ENCODE data around the gene MAB21L3.
"Not testable (repeated sequence)": the region's sequence is repeated elsewhere in the genome, so short reads cannot be mapped to it uniquely, and the experiment has no call there.

Gene MAB21L3

DNA sequence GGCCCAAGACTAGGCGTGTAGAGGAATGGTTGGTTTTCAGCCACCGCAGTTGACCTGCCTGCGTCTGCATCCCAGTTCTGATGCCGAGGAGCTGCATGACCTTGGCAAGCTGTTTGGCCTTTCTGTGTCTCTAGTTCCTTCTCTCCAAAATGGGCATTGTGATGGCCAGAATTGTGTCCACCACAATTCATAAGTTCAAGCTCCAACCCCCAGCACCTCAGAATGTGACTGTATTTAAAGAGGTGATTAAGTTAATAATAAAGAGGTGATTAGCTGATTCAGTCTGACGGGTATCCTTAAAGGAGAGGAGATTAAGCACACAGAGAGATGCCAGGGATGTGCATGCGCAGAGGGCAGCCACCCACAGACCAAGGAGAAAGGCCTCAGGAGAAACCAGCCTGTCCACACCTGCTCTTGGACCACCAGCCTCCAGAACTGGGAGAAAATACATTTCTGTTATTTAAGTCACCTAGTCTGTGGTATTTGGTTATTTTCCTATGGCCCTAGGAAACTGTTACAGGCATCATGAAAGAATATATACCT is 28.5 kb downstream of the MAB21L3 start:
- no peak for DNase-seq

DNA sequence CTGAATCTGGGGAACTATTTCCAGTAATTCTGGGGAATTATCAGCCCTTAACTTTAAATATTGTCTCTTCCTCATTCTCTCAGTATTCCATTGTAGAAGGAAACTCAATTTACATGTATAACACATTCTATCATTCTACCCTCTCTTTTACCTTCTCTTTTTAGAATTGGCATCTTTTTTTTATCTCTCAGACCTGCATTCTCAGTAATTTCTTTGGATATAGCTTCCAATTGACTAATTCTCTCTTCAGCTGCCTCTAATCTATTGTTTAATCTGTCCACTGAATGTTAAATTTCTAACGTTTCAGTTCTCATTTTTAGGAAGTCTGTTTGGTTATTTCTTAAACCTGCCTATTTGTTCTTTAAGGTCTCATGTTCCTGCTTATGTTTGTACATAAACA is 33.0 kb downstream of the MAB21L3 start:
- DNase-seq = no peak

DNA sequence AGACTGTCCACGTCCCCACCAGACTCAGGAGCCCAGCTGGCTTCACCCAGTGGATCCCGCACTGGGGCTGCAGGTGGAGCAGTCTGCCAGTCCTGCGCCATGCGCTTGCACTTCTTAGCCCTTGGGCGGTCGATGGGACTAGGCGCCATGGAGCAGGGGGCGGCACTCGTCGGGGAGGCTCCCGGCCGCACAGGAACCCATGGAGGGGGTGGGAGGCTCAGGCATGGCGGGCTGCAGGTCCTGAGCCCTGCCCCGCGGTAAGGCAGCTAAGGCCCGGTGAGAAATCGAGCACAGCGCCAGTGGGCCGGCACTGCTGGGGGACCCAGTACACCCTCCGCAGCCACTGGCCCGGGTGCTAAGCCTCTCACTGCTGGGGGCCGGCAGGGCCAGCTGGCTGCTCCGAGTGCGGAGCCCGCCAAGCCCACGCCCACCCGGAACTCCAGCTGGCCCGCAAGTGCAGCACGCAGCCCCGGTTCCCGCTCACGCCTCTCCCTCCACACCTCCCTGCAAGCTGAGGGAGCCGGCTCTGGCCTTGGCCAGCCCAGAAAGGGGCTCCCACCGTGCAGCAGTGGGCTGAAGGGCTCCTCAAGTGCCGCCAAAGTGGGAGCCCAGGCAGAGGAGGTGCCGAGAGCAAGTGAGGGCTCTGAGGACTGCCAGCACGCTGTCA is 35.4 kb downstream of the MAB21L3 start:
- not testable (repeated sequence) for DNase-seq

DNA sequence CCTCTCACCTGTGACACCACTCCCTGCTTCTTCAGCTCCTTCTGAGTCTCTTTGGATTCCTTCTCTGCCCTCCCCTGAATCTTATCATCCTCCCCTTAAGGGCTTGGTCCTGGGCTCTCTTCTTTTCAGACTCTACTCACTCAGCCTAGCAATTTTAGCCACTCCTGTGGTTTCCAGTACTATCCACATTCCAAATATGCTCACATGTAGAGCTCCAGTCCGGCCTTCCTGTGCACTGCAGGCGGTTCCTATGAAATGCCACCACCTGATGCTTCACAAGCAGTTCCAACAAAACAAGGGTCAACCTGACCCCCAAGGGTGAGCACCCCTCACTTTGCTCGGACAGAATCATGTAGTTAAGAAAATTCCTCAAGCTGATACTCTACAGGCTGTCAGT is 35.9 kb downstream of the MAB21L3 start:
- DNase-seq = no peak

DNA sequence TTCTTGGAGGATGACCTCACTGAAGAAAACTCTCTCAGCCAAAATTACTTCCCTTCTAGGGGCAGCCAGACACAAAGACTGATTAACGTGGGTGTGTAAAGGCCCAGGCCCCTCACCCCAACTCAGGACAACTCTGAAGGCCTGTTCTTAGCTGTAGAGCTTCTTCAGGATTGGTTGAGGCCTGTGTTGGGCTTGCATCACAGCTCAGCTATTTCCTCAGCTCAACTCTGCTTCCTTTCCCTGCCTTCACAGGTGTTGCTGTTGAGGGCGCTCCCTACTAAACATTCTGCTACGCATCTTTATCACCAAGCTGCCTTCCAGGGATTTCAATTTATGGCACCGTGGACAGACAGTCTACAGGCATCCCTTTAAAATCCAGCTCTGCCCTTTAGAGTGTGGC is 36.8 kb downstream of the MAB21L3 start:
- no peak for DNase-seq

DNA sequence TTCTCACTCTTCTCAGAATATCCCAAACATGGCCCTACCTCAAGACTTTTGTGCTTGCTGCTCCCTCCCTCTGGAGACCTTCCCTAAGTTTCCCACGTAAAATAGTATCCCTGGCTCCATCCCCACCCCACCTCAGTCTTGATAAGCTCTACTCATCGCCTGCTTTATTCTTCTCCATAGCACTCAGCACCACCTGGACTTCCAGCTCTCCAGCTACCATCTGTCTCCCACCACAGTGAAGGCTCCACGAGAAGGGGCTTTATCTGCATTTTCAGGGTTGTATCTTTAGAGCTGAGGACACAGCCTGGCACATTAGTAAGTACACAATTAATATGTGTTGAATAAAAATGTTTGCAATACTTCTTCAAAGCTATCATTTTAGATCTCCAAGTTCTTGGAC is 37.8 kb downstream of the MAB21L3 start:
- DNase-seq = no peak

DNA sequence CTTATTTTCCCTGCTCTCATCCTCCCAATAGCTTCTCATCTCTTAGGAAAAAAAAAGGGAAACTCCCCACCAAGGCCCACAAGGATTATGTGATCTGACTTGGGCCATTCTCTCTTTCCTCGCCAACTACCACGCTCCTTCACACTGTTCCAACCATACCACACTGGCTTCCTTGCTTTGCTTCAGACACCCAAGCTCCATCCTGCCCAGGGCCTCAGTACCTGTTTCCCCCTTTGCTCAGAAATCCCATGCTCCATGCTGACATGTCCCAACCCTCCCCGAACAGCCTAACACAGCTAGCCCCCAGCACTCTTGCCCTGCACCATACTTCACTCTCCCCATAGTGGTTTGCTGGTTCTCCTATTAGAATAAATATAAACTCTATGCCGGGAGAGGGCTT is 39.2 kb downstream of the MAB21L3 start:
- DNase-seq = no peak

DNA sequence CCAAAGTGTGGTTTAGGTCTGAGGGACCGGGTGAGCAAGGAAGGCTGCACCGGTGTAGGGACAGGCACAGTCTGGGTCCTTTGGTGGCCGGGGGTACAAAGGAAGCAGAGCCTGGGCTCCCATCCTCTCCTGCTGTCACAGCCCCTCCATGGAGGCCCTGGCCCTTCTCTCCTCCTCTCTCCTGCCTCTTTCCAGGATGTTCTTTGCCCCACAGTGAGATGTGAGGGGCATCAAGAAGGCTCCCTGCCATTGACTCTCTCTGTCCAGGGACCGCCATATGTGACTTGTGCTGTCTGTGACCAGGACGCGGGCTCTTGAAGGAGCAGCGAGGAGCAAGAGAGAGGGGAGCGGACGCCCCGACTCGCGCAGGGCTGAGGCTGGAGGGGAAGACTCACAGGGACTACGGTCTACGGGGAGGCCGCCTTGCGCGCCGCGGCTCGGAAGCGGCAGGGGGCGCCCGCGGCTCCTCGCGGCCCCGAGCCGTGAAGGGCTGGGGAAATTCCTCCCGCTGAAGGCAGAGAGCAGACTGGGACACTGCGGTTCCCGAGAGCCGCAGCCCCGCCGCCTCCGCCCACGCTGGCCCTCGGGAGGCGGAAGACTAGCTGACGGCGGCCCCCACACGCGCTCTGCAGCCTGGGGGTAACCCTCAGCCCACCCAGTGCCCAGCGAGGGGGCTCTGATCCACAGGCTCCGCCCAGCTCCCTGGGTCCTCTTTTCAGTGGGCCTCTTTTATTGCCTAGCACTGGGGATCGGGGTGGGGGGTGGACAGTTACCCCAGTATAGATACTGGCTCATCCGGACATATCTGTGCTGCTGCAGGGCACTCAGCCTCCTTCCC is 40.8 kb downstream of the MAB21L3 start:
- DNase-seq = peak; percentile 74

DNA sequence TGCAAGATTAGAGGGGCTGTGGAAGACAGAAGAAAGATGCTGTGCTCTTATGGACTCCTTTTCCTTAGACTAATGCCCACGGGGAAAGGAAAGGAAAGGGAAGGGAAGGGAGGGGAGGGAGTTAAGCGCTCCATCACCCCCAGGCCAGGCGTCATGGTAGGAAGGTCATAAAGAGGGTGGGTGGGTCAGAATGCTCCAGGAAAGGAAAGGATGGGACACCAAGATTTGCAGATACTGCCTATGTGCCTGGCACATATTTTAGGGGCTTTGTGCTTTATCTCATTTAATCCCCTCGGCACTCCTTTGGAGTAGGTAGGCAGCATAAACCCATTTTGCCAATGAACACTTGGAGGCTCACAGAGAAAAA is 41.4 kb downstream of the MAB21L3 start:
- DNase-seq = no peak

DNA sequence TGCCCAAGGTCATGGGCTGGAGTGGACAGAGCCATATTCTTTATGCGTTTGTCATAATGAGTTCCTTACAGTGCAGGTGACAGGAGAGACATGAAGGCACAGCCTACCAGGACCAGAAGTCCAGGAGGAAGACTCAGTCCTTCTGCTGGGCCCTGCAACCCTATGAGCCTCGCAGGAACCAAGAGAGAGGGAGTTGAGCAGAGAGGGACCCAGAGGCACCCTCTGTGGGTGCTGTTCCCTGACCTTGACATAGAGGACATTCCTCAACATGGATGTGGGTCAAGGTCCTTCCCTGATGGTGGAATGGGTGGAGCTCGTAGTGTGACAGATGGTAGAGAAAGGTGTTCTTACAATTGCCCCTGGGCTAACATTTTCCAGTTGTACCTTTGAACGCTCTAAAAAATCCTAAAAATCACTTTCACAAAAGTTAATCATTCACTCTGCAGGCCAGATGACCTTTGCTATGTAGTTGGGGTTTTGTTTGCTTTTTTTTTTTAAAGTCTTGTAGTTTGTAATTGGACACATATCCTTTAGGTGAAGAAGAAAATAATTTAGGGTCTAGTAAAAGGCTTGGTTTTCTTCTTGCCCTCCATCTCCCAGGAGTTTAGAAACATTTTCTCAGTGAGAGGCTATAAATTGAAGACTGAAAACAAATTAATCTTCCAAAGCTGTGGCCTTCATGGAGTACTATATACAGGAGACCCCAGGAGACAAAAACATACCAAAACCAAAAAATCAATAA is 41.9 kb downstream of the MAB21L3 start:
- DNase-seq = no peak

DNA sequence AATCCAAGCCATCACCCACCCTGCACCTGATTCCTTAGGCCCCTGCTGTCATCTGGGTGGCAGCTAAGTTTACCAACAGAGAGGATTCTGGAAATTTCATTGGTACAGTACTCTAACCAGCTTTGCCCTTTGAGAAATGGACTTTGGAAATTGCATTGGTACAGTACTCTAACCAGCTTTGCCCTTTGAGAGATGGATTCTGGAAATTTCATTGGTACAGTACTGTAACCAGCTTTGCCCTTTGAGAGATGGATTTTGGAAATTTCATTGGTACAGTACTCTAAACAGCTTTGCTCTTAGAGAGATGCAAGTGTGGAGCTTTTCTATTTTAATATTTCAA is 42.5 kb downstream of the MAB21L3 start:
- DNase-seq = no peak

DNA sequence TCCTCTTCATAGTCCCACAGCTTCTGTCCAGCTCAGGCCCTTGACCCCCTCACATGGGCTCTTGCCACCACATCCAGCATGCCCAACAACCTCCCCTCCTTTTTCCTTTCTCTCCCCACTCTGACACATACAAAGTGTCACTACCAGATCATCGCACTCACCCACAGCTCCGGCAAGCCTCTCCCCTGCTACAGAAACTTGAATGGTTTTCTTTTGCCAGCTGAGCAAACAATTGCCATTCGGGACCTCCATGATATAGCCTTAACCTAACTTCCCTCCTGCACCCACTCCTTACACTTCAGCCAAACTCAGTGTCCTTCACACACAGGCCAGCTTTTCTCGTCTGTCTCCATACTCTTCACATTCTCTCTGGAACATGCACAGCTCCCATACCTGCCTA is 43.3 kb downstream of the MAB21L3 start:
- DNase-seq = no peak

DNA sequence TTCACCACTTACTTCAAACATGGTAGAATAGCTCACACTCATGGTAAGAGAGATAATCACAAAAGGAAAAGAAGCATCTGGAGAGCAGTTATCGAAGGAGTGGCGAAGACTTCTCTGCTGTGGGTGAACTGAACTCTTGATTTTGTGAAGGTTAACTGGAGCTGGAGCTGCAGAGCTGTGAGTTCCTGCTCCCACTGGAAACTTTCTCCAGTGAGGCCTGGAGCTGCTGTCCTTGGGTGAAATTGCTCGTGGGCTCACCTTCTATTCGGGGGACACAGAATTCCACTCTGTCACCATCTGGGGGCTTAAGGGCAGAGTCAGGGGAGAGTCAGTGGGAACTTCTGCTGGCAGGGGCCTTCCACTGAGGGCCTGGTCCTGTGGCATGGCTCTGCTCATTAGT is 45.9 kb downstream of the MAB21L3 start:
- DNase-seq = no peak

DNA sequence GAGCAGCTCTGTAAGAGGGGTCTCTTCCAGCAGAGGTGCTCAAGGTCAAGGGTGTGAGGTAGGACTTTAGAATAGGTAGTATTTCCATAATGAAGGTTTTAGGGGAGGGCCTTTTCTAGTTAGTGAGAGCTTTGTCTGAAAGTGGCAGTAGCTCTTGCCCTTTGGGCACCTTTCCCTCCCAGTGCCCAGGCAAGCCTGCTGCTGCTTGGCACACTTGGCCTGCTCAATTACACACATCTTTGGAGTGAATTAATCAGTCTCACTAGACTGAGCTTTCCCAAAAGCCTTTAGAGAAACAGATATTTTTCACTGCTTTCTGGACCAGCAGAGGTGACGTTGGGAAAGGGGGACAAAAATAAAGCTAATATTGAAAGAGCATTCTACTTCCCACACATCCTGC is 48.0 kb downstream of the MAB21L3 start:
- no peak for DNase-seq

DNA sequence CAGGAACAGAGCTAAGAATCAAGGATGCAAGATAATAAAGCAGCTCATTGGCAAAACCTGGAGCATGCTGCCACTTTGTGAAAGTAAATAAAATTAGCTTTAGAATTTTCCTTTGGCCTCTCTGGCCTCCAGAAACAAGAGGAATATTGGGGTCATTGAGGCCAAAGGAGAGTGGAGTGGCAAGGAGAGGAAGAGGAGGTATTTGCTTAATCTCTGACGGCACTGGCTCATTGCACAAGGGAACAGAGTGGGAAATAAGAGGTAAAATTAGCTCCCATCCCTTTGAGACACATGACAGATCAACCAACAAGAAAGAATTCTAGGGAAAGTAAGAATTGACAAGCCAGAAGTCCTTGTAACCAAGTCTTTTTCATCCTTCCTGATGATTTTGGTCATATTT is 48.4 kb downstream of the MAB21L3 start:
- DNase-seq = no peak

DNA sequence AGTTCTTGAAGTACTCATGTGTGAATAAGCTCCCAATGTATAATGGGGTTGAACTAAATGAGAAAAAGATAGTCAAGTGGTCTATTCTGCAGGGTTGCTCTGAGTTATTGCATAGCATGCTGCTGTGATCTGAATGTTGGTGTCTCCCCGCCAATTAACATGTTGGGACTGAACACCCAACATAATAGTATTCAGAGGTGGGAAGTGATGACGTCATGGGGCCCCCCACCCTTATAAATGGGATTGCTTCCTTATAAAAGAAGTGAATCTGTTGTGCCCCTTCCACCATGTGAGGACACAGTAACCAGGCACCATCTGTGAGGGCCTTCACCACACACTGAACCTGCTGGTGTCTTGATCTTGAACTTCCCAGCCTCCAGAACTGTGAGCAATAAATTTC is 50.2 kb downstream of the MAB21L3 start:
- DNase-seq = no peak

DNA sequence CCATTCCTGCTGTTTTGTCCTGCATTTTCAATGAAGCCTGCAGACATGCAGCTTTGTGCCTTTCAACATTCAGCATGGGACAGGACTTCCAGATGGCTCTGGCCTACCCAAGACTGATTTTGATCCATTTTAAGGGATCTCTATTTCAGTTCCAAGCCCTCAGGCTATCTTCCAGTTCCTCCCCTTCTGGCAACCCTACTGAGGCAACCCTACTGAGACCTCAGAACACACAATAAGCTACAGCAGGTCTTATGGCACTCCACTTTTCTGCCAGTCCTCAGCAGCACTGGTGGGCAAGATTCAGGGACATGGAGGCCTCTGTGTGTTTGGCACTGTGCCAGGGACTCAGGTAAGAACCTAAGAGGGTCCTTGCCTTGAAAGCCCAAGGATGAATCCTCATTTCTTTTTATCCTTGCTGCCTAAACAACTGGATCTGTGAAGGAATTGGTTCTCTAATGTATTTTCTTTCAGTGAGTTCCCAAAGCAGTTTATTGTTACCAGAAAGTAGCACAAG is 50.7 kb downstream of the MAB21L3 start:
- DNase-seq = no peak

DNA sequence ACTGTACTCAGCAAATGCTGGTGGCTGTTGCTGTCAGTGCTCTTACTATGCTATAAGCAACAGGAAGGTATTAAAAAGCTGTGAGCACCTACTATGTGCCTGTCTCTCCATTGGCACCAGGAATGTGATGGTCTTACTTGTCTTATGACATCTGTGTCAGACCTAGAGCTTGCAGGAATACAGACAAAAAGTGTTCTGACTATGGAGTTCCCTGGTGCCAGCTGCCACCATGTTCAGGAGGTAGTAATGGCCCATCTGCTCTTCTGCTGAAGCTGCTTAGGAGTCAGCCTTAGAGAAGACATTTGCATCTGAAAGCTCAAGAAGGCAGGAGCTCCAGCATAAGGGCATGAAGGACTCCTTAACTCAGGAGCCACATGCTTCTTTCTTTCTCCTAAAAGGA is 52.3 kb downstream of the MAB21L3 start:
- DNase-seq = no peak

DNA sequence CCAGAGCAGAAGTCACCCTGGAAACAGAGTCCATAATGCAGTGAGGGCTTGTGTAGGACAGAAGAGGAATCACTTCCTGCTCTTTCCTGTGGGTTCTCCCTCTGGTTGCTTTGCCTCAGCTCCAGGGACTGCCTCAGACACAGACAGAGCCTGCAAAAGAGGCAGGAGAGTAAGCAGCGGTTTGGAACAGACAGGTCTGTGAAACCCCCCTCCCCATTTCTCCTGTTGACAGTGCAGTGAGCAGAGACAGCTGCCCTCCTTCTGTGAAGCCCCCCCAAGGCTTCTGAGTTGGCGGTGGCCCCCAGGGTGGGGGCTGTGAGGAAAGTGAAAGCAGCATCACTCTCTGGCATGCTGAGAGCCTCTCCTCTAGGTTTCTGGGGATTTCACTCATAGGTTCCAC is 53.0 kb downstream of the MAB21L3 start:
- DNase-seq = no peak

DNA sequence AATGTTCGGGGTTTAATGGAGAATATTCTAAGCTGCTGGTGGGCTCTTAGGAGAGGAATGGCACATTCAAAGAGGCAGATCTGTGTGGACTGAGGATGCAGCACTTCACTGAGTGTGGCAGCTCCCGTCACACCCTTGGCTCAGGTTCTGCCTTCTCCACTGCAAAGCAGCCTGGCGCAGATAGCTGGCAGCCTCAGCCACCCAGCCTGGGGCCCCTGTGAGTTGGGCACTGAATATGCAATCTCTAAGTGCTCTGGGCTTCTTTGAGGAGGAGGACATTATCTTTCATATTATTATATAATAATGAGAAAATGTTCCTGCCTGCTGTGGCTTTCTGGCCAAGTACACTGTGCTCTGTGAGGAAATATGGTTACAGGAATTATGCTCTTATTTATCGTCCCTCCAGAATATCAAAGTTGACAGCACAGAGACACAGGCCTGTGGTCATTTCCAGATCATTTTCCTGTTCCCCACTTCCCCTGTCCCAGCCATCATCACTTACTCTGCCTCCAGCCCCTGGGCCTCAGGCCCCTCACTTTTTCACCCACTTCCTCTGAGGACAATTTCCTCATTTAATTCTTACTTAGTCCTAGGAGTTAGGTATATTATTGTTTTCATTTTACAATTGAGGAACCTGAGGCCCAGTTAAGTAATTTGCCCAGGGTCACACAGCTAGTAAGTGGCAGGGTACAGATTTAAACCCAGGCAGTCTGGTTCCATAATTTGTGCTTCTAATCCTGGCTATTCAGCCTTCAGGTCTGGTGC is 53.6 kb downstream of the MAB21L3 start:
- DNase-seq = no peak

DNA sequence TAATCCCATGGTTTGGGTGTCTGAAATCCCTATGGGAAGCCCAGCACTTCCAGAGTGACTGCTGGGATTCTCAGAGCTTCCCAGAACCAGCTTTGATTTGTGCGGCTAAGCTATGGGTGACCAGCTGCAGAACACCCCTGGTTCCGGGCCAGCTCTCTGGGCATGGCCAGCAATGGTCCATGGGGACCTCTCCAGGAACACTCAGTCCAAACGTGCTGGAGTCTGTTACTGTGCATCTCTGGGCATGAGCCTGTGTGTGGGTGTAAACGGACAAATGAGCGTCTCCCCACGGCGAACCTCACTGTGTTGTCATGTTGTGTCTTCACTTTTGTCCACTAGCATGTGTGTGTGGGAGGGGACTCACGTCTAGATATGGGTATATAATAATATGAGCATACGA is 54.4 kb downstream of the MAB21L3 start:
- no peak for DNase-seq

DNA sequence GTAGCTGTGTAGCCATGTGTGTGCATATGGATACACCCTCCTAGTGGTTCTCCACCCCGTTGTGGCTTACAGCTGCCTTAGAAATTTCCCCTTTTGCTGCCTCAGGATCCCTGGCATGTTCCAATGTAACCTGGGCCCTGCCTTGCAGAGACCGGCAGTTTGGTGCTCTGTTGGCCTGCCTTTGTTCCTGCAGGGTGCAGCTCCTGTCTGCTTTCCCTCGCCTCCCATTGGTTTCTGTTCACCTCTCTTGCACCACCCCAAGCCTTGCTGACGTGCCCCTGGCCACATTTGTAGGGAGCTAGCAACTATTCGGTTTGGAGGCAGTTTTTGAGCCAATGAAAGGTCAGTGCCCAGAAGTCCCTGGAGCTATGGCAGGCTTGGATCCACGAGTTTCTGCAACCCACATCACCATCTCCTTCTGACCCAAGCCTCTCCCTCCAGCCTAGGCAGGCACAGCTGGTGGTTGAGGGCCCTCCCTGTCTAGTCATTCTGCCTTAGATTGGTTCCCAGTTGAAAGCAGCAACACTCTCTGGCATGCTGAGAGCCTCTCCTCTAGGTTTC is 54.9 kb downstream of the MAB21L3 start:
- no peak for DNase-seq

DNA sequence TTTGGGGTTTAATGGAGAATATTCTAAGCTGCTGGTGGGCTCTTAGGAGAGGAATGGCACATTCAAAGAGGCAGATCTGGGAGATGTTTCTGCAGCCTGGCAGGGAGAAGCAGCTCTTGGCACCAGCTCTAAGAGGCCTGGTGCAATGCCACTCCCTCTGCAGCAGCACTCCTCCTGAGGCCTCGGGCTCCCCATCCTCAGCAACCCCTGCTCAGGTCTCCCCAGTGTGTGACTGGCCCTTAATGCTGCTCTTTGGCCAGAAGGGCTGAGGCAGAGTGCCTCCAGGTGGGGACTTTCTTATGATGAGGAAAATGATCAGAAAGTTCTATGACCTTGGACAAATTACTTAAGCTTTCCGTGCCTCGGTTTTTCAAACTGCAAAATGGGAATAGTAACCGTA is 55.5 kb downstream of the MAB21L3 start:
- DNase-seq = no peak

Data from fibroblast of skin of right quadriceps (primary cell).